Cardiac fibroblast (primary cell): Measurements from ENCODE around the gene RAB9A.

Experiments
- DNase-seq, 2 donors: peaks; one replicate each; pipeline versions ENCODE4 v3.0.0 to v3.0.0-alpha.2; 2010; ENCODE audit warnings: low read depth in 2 of 2
- H3K4me3 ChIP-seq, 2 donors: replicated peaks in 1 of 2; 1 replicate in 1 of 2; 2 replicates in 1 of 2; pipeline ENCODE4 v1.5.1; 2011; ENCODE audit warnings: low read depth in 2 of 2, low read length in 2 of 2, mild to moderate bottlenecking in 2 of 2, moderate library complexity in 1 of 2
- TF ChIP-seq, protein P1 (sequence below): IDR thresholded peaks from one replicate; pipeline ENCODE4 v1.5.1; 2011; ENCODE audit warnings: low read depth, mild to moderate bottlenecking, low read length, inconsistent platforms

Gene RAB9A

DNA sequence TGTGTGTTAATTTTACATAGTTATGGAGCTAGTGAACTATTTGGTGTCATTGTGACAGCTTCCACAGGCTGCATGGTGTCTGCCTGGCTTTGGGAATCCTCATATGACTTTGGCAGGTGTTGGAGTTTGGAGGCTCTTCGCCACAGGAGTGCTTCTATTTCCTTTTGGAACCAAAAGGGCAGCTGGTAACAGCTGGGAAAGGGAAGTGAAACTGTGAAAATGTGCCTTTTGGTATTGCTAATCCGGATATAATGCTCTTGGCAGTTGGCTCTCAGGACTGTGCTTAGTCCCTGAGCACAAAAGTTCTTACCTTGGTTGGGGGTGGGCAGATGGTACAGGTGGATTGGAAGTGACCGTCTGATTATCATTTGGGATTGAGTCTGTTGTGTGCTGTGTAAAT lies 63.7 kb downstream of the RAB9A start:
- no peak for DNase-seq
- no peak overlapping the region for H3K4me3 ChIP-seq
- TF ChIP-seq, protein P1, sequence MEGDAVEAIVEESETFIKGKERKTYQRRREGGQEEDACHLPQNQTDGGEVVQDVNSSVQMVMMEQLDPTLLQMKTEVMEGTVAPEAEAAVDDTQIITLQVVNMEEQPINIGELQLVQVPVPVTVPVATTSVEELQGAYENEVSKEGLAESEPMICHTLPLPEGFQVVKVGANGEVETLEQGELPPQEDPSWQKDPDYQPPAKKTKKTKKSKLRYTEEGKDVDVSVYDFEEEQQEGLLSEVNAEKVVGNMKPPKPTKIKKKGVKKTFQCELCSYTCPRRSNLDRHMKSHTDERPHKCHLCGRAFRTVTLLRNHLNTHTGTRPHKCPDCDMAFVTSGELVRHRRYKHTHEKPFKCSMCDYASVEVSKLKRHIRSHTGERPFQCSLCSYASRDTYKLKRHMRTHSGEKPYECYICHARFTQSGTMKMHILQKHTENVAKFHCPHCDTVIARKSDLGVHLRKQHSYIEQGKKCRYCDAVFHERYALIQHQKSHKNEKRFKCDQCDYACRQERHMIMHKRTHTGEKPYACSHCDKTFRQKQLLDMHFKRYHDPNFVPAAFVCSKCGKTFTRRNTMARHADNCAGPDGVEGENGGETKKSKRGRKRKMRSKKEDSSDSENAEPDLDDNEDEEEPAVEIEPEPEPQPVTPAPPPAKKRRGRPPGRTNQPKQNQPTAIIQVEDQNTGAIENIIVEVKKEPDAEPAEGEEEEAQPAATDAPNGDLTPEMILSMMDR, result no peak

DNA sequence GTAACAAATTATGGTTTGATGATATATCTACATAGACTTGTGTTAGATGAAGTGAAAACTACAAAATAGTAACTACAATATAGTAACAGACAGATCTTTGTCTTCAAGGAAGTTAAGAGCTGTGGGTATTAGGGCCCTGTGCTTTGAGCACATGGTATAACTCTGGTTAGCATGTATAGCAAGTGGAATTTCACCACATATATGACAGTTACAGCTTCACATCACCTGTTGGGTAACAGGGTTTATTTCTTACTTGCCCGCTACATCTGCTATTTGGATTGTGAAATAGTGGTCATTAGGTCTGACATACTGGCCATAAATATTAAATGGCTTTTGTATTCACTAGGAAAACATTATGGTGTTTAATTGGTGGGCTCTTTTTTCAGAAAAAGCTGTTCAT lies 65.8 kb downstream of the RAB9A start:
- TF ChIP-seq, protein P1, result no peak
- no peak for DNase-seq
- no peak overlapping the region for H3K4me3 ChIP-seq

DNA sequence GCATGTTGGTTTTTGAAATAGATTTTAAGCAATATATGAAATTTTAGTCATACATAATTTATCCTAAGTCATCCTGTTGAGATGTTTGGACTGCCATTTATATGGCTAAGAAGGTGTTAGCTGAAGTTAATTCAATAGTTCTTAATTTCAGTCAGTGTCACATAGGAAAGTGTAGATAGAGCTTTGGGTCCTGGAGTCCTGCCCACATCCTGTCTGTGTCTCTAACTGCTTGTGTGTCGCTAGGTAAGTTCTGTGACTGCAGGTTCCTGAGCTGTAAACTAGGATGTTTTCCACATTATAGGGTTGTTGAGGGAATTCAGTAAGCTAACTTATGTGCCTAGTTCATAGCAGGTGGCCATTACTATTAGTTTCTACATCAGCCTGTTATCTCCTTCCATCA lies 66.3 kb downstream of the RAB9A start:
- no peak for DNase-seq
- TF ChIP-seq, protein P1, result no peak
- no peak overlapping the region for H3K4me3 ChIP-seq

DNA sequence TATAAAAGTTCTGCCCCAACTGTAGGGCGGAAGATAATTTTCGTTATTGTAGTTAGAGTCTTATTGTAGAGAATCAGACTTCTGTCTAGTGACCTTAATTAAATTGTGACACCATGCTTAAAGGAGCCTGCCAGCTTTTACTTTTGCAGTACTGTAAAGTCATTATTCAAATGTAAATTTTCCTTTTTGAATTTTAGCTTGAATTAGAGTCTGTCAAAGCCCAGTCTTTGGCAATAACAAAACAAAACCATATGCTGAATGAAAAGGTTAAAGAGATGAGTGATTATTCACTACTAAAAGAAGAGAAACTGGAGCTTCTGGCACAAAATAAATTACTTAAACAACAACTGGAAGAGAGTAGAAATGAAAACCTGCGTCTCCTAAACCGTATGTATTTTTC lies 67.5 kb downstream of the RAB9A start:
- no peak overlapping the region for H3K4me3 ChIP-seq
- TF ChIP-seq, protein P1, result no peak
- DNase-seq, result no peak

DNA sequence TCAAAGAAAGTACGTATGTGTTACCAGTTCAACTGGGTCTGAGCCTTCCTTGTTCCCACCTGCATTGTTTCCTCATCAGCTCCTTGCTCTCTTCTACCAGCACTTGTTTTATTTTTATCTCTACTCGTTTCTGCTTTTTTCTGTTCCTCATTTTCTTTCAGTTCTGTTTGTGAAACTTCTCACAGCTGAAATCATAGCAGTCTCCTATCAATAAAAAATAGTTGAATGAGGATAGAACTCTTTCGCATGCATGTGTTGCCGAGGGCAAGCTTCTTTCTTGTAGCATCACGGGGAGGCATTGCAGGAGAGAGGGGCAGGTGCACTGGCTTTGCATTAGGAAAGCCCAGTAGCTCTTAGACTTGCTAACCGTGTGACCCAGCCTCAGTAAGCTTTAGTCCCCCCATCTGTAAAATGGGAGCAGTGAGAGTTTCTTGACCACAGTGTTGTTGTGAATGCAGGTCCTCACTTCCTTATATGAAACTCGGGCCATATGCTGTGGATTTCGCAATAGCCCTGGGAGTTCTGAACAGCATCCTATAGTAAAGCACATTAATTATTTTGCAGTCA lies 70.3 kb downstream of the RAB9A start:
- no peak overlapping the region for H3K4me3 ChIP-seq
- no peak for DNase-seq
- TF ChIP-seq, protein P1, result no peak
